ENCODE results near the gene ZBTB7C. TPM values are rescaled to one million over a fixed set of nuclear protein-coding genes. Genes with fewer than 3 reads are reported as not detected.

ZBTB7C gene
- total RNA-seq, 2 experiments from 2014 or later: not detected

DNA sequence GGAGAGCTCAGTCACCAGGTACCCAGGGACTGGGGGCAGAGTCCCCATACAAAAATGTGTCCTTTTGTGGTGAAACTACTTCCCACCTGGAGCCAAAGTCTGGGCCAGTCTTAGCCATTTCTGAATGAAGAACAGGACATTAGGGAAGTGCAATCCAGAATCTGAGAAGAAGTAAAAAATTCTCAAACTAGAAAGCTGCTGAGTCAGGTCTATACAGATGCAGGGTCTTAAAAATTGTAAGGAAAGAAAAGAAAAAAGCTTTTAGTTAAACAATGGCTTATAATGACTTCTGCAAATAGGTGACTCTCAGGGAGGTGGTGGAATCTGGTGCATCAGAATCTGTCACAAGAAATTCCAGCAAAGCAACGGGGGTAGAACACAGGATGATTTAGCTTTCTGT lies 13.5 kb downstream of the ZBTB7C start:
- intact Hi-C loops (cut with micrococcal nuclease; ENCODE audit: unreplicated experiment): no loop called here
- Histone ChIP-seq H3K9me3 (ENCODE audit: low read length) (no peaks in the 10 kb centered on the region), H3K4me1 (ENCODE audit: insufficient read depth, low read length, poor library complexity, severe bottlenecking) (no peaks in the 10 kb centered on the region), H2AFZ (ENCODE audit: low read length) (no peak overlapping the region), H3K9me2 (ENCODE audit: insufficient read depth, low read length) (no peaks in the 10 kb centered on the region), H3K79me2 (ENCODE audit: insufficient read depth, low read depth, low read length) (no peaks in the 10 kb centered on the region), H4K20me1 (ENCODE audit: insufficient read depth, low read length) (no peaks in the 10 kb centered on the region), H3K4me2 (ENCODE audit: low read length) (no peak overlapping the region), H3K4me3 (ENCODE audit: low read depth, low read length, poor library complexity, severe bottlenecking) (no peak overlapping the region), H3K36me3 (ENCODE audit: insufficient read depth, low read length) (no peaks in the 10 kb centered on the region), H3K27ac (ENCODE audit: low read depth, low read length, poor library complexity, severe bottlenecking) (no peak overlapping the region)
- DNase-seq (ENCODE audit: low spot score): no peak
- TF ChIP-seq, protein P1, sequence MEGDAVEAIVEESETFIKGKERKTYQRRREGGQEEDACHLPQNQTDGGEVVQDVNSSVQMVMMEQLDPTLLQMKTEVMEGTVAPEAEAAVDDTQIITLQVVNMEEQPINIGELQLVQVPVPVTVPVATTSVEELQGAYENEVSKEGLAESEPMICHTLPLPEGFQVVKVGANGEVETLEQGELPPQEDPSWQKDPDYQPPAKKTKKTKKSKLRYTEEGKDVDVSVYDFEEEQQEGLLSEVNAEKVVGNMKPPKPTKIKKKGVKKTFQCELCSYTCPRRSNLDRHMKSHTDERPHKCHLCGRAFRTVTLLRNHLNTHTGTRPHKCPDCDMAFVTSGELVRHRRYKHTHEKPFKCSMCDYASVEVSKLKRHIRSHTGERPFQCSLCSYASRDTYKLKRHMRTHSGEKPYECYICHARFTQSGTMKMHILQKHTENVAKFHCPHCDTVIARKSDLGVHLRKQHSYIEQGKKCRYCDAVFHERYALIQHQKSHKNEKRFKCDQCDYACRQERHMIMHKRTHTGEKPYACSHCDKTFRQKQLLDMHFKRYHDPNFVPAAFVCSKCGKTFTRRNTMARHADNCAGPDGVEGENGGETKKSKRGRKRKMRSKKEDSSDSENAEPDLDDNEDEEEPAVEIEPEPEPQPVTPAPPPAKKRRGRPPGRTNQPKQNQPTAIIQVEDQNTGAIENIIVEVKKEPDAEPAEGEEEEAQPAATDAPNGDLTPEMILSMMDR (conservative IDR thresholded peaks at IDR 0.05; ENCODE audit: low read length): no peak
- TF ChIP-seq EZH2phosphoT487 (IDR thresholded peaks at IDR 0.05; ENCODE audit: borderline replicate concordance, low read depth, low read length): no peak
- ChIA-PET POLR2A (interaction anchor here (0.6 kb wide), 1 partner anchor 33 kb away, joined by 4 read pairs; no protein-coding TSS in a partner anchor), CTCF (ENCODE audit: unreplicated experiment) (no interaction called here)
- BruUV-seq (replicated peaks): no TSS peak

DNA sequence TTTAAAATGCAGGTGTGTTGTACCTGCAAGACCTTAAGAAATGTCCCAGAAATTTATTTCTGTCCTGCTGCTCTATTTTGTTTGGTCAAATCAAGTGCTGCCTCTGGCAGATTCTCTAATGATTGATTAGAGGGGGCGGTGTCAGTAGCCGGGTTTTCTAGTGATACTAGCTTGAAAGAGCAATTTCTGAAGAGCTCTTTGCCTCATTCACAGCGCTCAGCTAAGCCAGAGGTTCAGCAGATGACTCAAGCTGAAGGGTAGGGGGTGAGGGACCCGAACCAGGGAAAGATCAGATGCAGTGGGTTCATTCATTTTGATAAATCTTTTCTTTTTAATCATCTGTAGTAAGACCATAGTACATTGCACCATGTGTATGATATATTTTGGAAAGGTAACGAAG lies 15.0 kb downstream of the ZBTB7C start:
- BruUV-seq (replicated peaks): no TSS peak
- Histone ChIP-seq H3K27ac (ENCODE audit: low read depth, low read length, poor library complexity, severe bottlenecking) (no peak overlapping the region), H2AFZ (ENCODE audit: low read length) (no peak overlapping the region), H4K20me1 (ENCODE audit: insufficient read depth, low read length) (no peaks in the 10 kb centered on the region), H3K9me2 (ENCODE audit: insufficient read depth, low read length) (no peaks in the 10 kb centered on the region), H3K4me3 (ENCODE audit: low read depth, low read length, poor library complexity, severe bottlenecking) (no peak overlapping the region), H3K79me2 (ENCODE audit: insufficient read depth, low read depth, low read length) (no peaks in the 10 kb centered on the region), H3K36me3 (ENCODE audit: insufficient read depth, low read length) (no peaks in the 10 kb centered on the region), H3K4me2 (ENCODE audit: low read length) (no peak overlapping the region), H3K9me3 (ENCODE audit: low read length) (no peaks in the 10 kb centered on the region), H3K4me1 (ENCODE audit: insufficient read depth, low read length, poor library complexity, severe bottlenecking) (no peaks in the 10 kb centered on the region)
- ChIA-PET CTCF (ENCODE audit: unreplicated experiment) (no interaction called here), POLR2A (no interaction called here)
- intact Hi-C loops (cut with micrococcal nuclease; ENCODE audit: unreplicated experiment): no loop called here
- TF ChIP-seq EZH2phosphoT487 (IDR thresholded peaks at IDR 0.05; ENCODE audit: borderline replicate concordance, low read depth, low read length): no peak
- TF ChIP-seq, protein P1 (conservative IDR thresholded peaks at IDR 0.05; ENCODE audit: low read length): no peak
- DNase-seq (ENCODE audit: low spot score): no peak

DNA sequence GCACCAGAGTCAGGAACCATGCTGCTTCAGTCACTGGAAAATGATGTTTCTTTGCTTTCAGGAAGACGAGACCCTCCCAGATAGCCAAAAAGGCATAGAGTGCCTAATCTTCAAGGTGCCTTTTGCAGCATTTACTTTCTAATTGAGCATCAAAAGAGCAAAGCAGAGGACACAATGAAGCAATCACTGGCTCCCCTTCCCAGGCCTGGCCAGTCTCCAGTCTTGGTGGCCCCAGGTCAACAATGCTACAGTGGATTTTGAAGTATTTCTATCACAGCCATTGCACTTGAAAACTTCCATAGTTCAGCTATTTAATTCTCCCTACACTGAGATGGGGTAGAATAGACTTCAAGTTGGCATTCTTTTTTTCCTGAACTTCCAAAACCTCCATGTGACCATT lies 15.4 kb downstream of the ZBTB7C start:
- H3K4me3 ChIP-seq (ENCODE audit: low read depth, low read length, poor library complexity, severe bottlenecking): no peak overlapping the region
- no peak overlapping the region for H3K27ac ChIP-seq (ENCODE audit: low read depth, low read length, poor library complexity, severe bottlenecking)
- H3K9me2 ChIP-seq (ENCODE audit: insufficient read depth, low read length): no peaks in the 10 kb centered on the region
- no peaks in the 10 kb centered on the region for H4K20me1 ChIP-seq (ENCODE audit: insufficient read depth, low read length)
- H3K9me3 ChIP-seq (ENCODE audit: low read length): no peaks in the 10 kb centered on the region
- no peak for DNase-seq (ENCODE audit: low spot score)
- POLR2A ChIA-PET: no interaction called here
- intact Hi-C loops (cut with micrococcal nuclease; ENCODE audit: unreplicated experiment): no loop called here
- no peak overlapping the region for H2AFZ ChIP-seq (ENCODE audit: low read length)
- no peak overlapping the region for H3K4me2 ChIP-seq (ENCODE audit: low read length)
- no peak for TF ChIP-seq EZH2phosphoT487 (IDR thresholded peaks at IDR 0.05; ENCODE audit: borderline replicate concordance, low read depth, low read length)
- TF ChIP-seq, protein P1 (conservative IDR thresholded peaks at IDR 0.05; ENCODE audit: low read length): no peak
- no peaks in the 10 kb centered on the region for H3K4me1 ChIP-seq (ENCODE audit: insufficient read depth, low read length, poor library complexity, severe bottlenecking)
- no peaks in the 10 kb centered on the region for H3K79me2 ChIP-seq (ENCODE audit: insufficient read depth, low read depth, low read length)
- no TSS peak for BruUV-seq (replicated peaks)
- CTCF ChIA-PET (ENCODE audit: unreplicated experiment): no interaction called here
- H3K36me3 ChIP-seq (ENCODE audit: insufficient read depth, low read length): no peaks in the 10 kb centered on the region

All from OCI-LY7 (cell line).